Activated gamma-delta T cell (primary cell): ENCODE results near the gene USP34.

Experiments
- DNase-seq: peaks from one replicate; lab custom pipeline; 2025; lab: John Stamatoyannopoulos, UW

USP34 gene

GRCh38 chr2:61368687-61369665 is 101.9 kb downstream of the USP34 start:
- DNase-seq = no peak

GRCh38 chr2:61367177-61367576 is 103.7 kb downstream of the USP34 start:
- DNase-seq = no peak

DNA sequence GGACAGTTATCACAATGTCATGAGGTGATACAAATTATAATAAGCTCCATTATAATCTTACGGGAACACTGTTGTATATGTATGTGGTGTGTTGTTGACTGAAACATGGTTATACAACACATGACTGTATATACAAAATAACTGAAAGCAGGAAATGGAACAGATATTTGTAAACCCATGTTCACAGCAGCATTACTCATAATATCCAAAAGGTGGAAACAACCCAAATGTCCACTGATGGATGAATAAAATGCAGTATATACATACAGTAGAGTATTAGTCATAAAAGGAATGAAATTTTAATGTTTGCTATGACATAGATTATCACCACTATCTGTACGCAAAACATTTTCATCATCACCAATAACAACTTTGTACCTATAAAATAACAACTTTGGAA is 107.3 kb downstream of the USP34 start:
- DNase-seq = no peak

DNA sequence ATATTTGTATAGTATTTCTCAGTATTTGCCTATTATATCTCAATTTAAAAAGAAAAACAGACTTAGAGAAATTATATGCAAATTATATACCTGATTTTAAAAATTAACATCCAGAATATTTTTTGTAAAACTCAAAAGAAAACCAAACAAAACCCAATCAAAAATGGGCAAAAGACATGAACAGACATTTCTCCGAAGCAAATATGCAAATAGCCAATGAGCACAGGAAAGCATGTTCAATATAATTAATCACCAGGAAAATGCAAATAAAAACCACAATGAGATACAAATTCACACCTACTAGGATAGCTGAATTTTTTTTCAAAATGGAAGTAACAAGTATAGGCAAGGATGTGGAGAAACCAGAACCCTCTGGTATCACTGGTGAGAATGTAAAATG is 108.0 kb downstream of the USP34 start:
- no peak for DNase-seq

GRCh38 chr2:61361068-61361467 is 109.8 kb downstream of the USP34 start:
- DNase-seq = no peak

GRCh38 chr2:61359058-61359457 is 111.8 kb downstream of the USP34 start:
- no peak for DNase-seq

- DNase-seq = no peak
Observed at GRCh38 chr2:61357681-61358080, 113.2 kb downstream of the USP34 start.

DNA sequence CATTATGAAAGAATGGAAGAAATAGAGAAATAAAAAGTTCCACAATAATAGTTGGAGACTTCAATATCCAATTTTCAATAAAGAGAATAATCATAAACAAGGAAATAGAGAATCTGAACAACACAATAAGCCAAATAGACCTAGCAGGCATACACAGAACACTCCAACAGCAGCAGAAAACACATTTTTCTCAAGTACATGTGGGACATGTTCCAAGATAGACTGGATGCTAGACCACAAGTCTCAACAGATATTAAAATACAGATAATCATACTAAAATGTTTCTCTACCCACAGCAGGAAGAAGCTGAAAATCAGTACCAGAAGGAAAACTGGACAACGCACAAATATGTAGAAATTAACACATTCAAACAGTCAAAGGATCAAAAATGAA is 113.9 kb downstream of the USP34 start:
- DNase-seq = no peak

- no peak for DNase-seq
Observed at GRCh38 chr2:61356261-61356957, 114.5 kb downstream of the USP34 start.

DNA sequence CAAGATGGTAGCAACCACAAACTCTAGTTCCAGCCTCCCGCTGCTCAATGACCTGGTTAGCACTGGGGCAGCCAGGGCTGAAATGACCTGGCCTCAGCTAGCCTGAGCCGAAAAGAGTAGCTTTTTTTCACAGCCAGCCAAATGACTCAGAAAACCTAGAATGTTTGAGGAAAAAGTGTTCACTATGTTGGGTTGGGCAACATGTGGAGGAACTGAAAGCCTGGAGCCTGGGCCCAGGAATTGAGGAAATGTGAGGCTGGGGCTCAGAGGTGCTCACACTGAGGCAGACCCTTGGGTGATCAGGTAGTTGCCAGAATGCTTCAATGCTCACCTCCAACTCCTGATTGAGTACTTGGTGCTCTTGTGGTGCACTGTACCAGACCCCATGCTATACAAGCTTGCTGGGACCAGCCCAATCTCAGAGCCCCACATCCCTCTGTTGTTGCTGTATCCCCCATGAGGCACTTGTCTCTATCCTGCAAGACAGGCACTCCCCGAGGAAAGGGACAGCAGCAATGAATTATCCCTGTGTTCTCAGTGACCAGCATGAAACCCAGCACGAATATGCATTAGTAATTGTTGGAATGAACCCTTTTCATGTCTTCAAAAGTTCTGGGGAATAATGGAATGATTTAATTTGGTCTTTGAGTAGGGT is 116.2 kb downstream of the USP34 start:
- no peak for DNase-seq

DNA sequence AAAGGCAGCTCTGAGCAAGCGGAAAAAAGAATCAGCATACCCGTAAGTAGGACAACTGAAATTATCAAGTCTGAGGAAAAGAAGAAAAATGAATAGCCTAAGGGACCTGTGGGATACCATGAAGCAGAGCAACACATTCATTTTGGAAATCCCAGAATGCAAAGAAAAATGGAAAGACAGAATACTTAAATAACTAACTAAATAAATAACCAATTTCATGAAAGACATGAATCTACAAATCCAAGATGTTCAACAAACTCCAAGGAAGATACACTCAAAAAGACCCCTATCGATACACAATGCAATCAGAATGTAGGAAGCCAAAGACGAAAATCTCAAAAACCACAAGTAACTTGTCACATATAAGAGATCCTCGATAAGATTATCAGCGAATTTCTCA is 117.0 kb downstream of the USP34 start:
- DNase-seq = no peak

DNA sequence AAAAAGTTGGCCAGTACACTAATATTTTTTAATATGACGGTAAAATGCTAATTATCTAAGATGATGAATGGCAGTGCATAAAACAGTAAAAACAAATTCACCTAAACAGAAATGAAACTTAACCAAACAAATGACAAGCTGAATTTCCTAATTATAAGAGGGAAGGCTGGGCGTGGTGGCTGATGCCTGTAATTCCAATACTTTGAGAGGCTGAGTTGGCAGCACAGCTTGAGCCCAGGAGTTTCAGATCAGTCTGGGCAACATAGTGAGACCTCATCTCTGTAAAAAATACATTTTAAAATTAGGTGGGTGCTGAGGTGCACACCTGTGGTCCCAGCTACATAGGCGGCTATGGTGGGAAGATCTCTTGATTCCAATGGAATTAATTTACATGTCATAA is 120.1 kb downstream of the USP34 start:
- DNase-seq = no peak

GRCh38 chr2:61343141-61343540 is 127.7 kb downstream of the USP34 start:
- DNase-seq = no peak

- no peak for DNase-seq
Observed at GRCh38 chr2:61340242-61340641, 130.6 kb downstream of the USP34 start.

GRCh38 chr2:61338447-61338846 is 132.4 kb downstream of the USP34 start:
- no peak for DNase-seq

DNA sequence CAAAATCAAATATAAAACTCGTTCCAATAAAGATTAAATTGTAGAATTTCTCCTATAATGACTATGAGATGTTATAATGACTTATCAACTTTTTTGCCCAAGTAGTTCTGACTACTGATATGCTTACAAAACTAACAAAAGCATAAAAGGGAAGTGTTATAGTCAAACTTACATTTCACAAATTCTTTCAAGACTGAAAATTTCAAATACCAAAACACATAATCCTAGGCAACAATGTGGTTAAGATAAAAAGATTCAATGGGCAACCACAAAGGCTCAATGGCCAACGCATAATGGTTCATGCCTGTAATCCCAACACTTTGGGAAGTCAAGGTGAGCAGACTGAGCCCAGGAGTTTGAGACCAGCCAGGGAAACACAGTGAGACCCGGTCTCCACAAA is 135.7 kb downstream of the USP34 start:
- DNase-seq = no peak

- DNase-seq = no peak
Observed at GRCh38 chr2:61334466-61334865, 136.4 kb downstream of the USP34 start.

GRCh38 chr2:61328707-61329251 is 142.1 kb downstream of the USP34 start:
- DNase-seq = no peak

GRCh38 chr2:61327173-61327572 is 143.7 kb downstream of the USP34 start:
- no peak for DNase-seq

GRCh38 chr2:61326423-61326822 is 144.5 kb downstream of the USP34 start:
- DNase-seq = no peak

- no peak for DNase-seq
Observed at GRCh38 chr2:61320181-61320580, 150.7 kb downstream of the USP34 start.

DNA sequence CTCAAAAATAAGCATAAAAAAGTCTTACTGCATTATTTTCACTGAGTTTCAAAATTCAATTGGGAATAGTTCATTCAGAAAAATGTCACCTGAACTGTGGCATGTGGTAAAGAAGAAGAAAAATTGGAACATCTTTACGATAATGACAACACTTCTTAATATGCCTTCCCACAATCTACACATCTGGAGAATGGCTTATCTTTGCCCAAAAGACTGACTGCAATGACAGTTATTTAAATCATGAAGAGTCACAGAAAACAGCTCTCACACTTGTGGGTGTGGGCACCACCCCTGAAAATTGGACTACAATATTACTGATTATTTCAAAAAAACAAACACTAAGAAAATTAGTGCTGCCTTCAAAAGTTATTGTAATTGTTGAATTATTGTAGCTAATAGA is 152.3 kb downstream of the USP34 start:
- DNase-seq = no peak
